WTC11 (cell line): ENCODE data around the gene FAM53B. TPM values are rescaled to one million over a fixed set of nuclear protein-coding genes. Genes with fewer than 3 reads are reported as not detected.

Source experiments
- ATAC-seq: fragments of 200-7000 bp; cut with Tn5 transposase; 2 replicates; pipeline ENCODE4 v1.10.0; 2021; ENCODE audit warnings: mild to moderate bottlenecking, moderate library complexity
- CTCF ChIA-PET: fragments of 300-600 bp; sonication (Branson Sonifier 250); formaldehyde crosslinking; loops from one replicate; lab custom pipeline; 2021; ENCODE audit warnings: antibody characterized with exemption; lab: Charles Lee
- POLR2A ChIA-PET: fragments of 350-600 bp; sonication (Branson Sonifier 250); formaldehyde crosslinking; loops from one replicate; lab custom pipeline; 2021; ENCODE audit warnings: antibody characterized with exemption; lab: Charles Lee
- DNase-seq: peaks from one replicate; pipeline ENCODE4 v3.0.0; 2021; ENCODE audit warnings: low spot score
- H3K27ac Mint-ChIP-seq: 2 replicates; pipeline ENCODE4 v1.8.0; 2021; ENCODE audit warnings: mixed read lengths
- H3K27me3 Mint-ChIP-seq: 2 replicates; pipeline ENCODE4 v1.8.0; 2021; ENCODE audit warnings: low read depth, mild to moderate bottlenecking, moderate library complexity, mixed read lengths
- H3K36me3 Mint-ChIP-seq: 2 replicates; pipeline ENCODE4 v1.8.0; 2021; ENCODE audit warnings: mixed read lengths
- H3K4me1 Mint-ChIP-seq: 2 replicates; pipeline ENCODE4 v1.8.0; 2022; ENCODE audit warnings: mixed read lengths
- H3K4me3 Mint-ChIP-seq: 2 replicates; pipeline ENCODE4 v1.8.0; 2021; ENCODE audit warnings: mild to moderate bottlenecking, moderate library complexity, mixed read lengths
- H3K9me3 Mint-ChIP-seq: 2 replicates; pipeline ENCODE4 v1.8.0; 2021; ENCODE audit warnings: mixed read lengths
- ATF2 ChIP-seq: sonication (generic); formaldehyde crosslinking; IDR thresholded peaks from 2 replicates; pipeline ENCODE4 v1.8.1; 2022; ENCODE audit warnings: low read depth, missing genetic modification reagents, borderline replicate concordance
- KAT7 ChIP-seq: sonication (generic); formaldehyde crosslinking; IDR thresholded peaks from 2 replicates; pipeline ENCODE4 v1.8.1; 2023; ENCODE audit warnings: missing genetic modification reagents, mild to moderate bottlenecking, borderline replicate concordance
- NFE2L1 ChIP-seq: sonication (generic); formaldehyde crosslinking; IDR thresholded peaks from 2 replicates; pipeline ENCODE4 v1.8.1; 2023; ENCODE audit warnings: missing genetic modification reagents
- NR1H2 ChIP-seq: sonication (generic); formaldehyde crosslinking; IDR thresholded peaks from 2 replicates; pipeline ENCODE4 v1.9.0; 2021; ENCODE audit warnings: mild to moderate bottlenecking, moderate library complexity, missing genetic modification reagents
- TCF7 ChIP-seq: sonication (generic); formaldehyde crosslinking; IDR thresholded peaks from 2 replicates; pipeline ENCODE4 v1.8.0; 2022; ENCODE audit warnings: mild to moderate bottlenecking, low read depth, missing genetic modification reagents, moderate library complexity
- TEAD4 ChIP-seq: sonication (generic); formaldehyde crosslinking; IDR thresholded peaks from 2 replicates; pipeline ENCODE4 v1.8.0; 2022; ENCODE audit warnings: mild to moderate bottlenecking, missing genetic modification reagents
- ZNF138 ChIP-seq: sonication (generic); formaldehyde crosslinking; conservative IDR thresholded peaks from 2 replicates; pipeline ENCODE4 v1.8.1; 2022; ENCODE audit warnings: mild to moderate bottlenecking, moderate library complexity, missing genetic modification reagents
- ZNF219 ChIP-seq: sonication (generic); formaldehyde crosslinking; IDR thresholded peaks from 2 replicates; pipeline ENCODE4 v1.8.0; 2023; ENCODE audit warnings: missing genetic modification reagents, mild to moderate bottlenecking, borderline replicate concordance
- ZNF317 ChIP-seq: sonication (generic); formaldehyde crosslinking; IDR thresholded peaks from 2 replicates; pipeline ENCODE4 v1.8.1; 2023; ENCODE audit warnings: low read depth, mild to moderate bottlenecking, moderate library complexity, missing genetic modification reagents, borderline replicate concordance
- ZNF396 ChIP-seq: fragments of 250-450 bp; sonication (Bioruptor Pico); IDR thresholded peaks from 2 replicates; pipeline ENCODE4 v1.8.0; 2021; ENCODE audit warnings: mild to moderate bottlenecking, moderate library complexity, borderline replicate concordance
- total RNA-seq: library from RNA; stranded (reverse); gene quantifications from 3 replicates; pipeline ENCODE4 v1.2.3, GENCODE V29; 2021
- TF ChIP-seq, protein P1 (sequence below): sonication (generic); formaldehyde crosslinking; IDR thresholded peaks from 2 replicates; pipeline ENCODE4 v1.8.0; 2023; ENCODE audit warnings: missing genetic modification reagents, mild to moderate bottlenecking, borderline replicate concordance
- TF ChIP-seq, protein P2 (sequence below): sonication (generic); formaldehyde crosslinking; IDR thresholded peaks from 2 replicates; pipeline ENCODE4 v1.8.0; 2022; ENCODE audit warnings: mild to moderate bottlenecking, missing genetic modification reagents
- TF ChIP-seq, protein P3 (sequence below): fragments of 250-450 bp; sonication (Bioruptor Pico); IDR thresholded peaks from 2 replicates; pipeline ENCODE4 v1.9.0; 2021; ENCODE audit warnings: moderate library complexity, mild to moderate bottlenecking, inconsistent platforms, borderline replicate concordance
- TF ChIP-seq, protein P4 (sequence below): sonication (generic); formaldehyde crosslinking; IDR thresholded peaks from 2 replicates; pipeline ENCODE4 v1.8.0; 2022; ENCODE audit warnings: missing genetic modification reagents
- TF ChIP-seq, protein P5 (sequence below): sonication (generic); formaldehyde crosslinking; IDR thresholded peaks from 2 replicates; pipeline ENCODE4 v1.8.1; 2023; ENCODE audit warnings: mild to moderate bottlenecking, moderate library complexity, missing genetic modification reagents
- TF ChIP-seq, protein P6 (sequence below): fragments of 250-450 bp; sonication (Bioruptor Pico); conservative IDR thresholded peaks from 2 replicates; pipeline ENCODE4 v1.9.0; 2021; ENCODE audit warnings: mild to moderate bottlenecking

FAM53B gene
- total RNA-seq, 1 experiment from 2014 or later = 21.3 TPM

GRCh38 chr10:124743191-124744101, 732 bp downstream of the FAM53B start (continued):
- TF ChIP-seq, protein P1, sequence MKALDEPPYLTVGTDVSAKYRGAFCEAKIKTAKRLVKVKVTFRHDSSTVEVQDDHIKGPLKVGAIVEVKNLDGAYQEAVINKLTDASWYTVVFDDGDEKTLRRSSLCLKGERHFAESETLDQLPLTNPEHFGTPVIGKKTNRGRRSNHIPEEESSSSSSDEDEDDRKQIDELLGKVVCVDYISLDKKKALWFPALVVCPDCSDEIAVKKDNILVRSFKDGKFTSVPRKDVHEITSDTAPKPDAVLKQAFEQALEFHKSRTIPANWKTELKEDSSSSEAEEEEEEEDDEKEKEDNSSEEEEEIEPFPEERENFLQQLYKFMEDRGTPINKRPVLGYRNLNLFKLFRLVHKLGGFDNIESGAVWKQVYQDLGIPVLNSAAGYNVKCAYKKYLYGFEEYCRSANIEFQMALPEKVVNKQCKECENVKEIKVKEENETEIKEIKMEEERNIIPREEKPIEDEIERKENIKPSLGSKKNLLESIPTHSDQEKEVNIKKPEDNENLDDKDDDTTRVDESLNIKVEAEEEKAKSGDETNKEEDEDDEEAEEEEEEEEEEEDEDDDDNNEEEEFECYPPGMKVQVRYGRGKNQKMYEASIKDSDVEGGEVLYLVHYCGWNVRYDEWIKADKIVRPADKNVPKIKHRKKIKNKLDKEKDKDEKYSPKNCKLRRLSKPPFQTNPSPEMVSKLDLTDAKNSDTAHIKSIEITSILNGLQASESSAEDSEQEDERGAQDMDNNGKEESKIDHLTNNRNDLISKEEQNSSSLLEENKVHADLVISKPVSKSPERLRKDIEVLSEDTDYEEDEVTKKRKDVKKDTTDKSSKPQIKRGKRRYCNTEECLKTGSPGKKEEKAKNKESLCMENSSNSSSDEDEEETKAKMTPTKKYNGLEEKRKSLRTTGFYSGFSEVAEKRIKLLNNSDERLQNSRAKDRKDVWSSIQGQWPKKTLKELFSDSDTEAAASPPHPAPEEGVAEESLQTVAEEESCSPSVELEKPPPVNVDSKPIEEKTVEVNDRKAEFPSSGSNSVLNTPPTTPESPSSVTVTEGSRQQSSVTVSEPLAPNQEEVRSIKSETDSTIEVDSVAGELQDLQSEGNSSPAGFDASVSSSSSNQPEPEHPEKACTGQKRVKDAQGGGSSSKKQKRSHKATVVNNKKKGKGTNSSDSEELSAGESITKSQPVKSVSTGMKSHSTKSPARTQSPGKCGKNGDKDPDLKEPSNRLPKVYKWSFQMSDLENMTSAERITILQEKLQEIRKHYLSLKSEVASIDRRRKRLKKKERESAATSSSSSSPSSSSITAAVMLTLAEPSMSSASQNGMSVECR (CRISPR knock-in tag) = peak; percentile 44; the same call in 1 of the 2 replicates
- TF ChIP-seq, protein P2, sequence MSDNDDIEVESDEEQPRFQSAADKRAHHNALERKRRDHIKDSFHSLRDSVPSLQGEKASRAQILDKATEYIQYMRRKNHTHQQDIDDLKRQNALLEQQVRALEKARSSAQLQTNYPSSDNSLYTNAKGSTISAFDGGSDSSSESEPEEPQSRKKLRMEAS (CRISPR knock-in tag) = peak; percentile 35; the same call in 1 of the 2 replicates
- no peak for TF ChIP-seq ZNF219 (CRISPR knock-in tag)

DNA sequence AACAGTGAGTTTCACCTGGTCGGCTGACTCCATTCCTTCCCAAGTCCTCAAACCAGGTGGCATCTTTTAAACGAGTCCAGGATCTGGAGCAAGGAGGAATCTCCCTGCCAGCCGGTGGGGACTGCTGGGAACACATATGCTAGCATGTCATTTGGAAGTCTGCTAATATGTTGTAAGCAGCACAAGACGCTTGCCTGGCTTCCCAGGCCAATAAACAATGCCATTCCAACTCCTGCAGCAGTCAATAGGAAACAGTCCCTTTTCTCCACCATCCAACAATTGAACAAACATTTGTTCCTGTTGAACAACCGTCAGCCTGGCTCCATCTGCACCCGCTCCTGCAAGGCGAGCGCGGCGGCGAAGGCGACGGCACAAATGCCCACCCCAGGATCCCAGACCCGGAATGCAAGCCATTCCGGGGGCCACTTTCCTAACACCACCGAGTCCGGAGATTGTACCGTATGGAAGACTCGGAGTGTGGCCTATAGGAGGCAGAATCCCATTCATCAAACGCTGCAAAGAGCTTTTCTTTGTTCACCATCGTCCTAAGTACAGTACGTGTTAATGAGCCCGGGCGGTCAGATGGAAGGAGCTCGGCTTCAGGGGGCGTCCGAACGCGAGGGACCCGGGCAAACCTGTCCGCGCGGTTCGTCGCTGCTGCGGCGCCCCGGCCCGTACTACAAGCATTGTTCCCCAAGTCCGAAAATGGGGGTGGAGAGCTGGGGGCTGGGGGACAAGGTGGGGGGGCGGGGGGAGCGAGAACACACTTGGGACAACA, 1.6 kb downstream of the FAM53B start:
- DNase-seq (no peak), ATAC-seq (peak; percentile 7)
- Mint-ChIP-seq H3K9me3 (no peaks in the 10 kb centered on the region), H3K36me3 (no peaks in the 10 kb centered on the region), H3K27me3 (peaks cover 19% of the 10 kb centered on the region), H3K4me3 (peak overlapping the region; percentile 92), H3K27ac (peak overlapping the region; percentile 50; the same call in 1 of the 2 replicates), H3K4me1 (peaks cover 62% of the 10 kb centered on the region)
- ChIA-PET CTCF (interaction anchor here (0.6 to 4.9 kb wide), 21 partner anchors 9 to 780 kb away, joined by 3 to 57 read pairs (median 5); no protein-coding TSS in a partner anchor), POLR2A (interaction anchor here (0.6 kb wide), 1 partner anchor 391 kb away, joined by 8 read pairs; no protein-coding TSS in a partner anchor)
- TF ChIP-seq, protein P3, sequence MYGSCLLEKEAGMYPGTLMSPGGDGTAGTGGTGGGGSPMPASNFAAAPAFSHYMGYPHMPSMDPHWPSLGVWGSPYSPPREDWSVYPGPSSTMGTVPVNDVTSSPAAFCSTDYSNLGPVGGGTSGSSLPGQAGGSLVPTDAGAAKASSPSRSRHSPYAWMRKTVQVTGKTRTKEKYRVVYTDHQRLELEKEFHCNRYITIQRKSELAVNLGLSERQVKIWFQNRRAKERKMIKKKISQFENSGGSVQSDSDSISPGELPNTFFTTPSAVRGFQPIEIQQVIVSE (CRISPR knock-in tag) = no peak
- TF ChIP-seq TEAD4 (no peak), KAT7 (CRISPR knock-in tag) (no peak), ATF2 (no peak), ZNF317 (CRISPR knock-in tag) (no peak), ZNF396 (CRISPR knock-in tag) (no peak), NR1H2 (no peak), ZNF138 (CRISPR knock-in tag) (no peak), NFE2L1 (CRISPR knock-in tag) (no peak), TCF7 (CRISPR knock-in tag) (no peak)
- TF ChIP-seq, protein P4, sequence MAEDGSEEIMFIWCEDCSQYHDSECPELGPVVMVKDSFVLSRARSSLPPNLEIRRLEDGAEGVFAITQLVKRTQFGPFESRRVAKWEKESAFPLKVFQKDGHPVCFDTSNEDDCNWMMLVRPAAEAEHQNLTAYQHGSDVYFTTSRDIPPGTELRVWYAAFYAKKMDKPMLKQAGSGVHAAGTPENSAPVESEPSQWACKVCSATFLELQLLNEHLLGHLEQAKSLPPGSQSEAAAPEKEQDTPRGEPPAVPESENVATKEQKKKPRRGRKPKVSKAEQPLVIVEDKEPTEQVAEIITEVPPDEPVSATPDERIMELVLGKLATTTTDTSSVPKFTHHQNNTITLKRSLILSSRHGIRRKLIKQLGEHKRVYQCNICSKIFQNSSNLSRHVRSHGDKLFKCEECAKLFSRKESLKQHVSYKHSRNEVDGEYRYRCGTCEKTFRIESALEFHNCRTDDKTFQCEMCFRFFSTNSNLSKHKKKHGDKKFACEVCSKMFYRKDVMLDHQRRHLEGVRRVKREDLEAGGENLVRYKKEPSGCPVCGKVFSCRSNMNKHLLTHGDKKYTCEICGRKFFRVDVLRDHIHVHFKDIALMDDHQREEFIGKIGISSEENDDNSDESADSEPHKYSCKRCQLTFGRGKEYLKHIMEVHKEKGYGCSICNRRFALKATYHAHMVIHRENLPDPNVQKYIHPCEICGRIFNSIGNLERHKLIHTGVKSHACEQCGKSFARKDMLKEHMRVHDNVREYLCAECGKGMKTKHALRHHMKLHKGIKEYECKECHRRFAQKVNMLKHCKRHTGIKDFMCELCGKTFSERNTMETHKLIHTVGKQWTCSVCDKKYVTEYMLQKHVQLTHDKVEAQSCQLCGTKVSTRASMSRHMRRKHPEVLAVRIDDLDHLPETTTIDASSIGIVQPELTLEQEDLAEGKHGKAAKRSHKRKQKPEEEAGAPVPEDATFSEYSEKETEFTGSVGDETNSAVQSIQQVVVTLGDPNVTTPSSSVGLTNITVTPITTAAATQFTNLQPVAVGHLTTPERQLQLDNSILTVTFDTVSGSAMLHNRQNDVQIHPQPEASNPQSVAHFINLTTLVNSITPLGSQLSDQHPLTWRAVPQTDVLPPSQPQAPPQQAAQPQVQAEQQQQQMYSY (CRISPR knock-in tag) = peak; percentile 49; the same call in 1 of the 2 replicates
- TF ChIP-seq, protein P5, sequence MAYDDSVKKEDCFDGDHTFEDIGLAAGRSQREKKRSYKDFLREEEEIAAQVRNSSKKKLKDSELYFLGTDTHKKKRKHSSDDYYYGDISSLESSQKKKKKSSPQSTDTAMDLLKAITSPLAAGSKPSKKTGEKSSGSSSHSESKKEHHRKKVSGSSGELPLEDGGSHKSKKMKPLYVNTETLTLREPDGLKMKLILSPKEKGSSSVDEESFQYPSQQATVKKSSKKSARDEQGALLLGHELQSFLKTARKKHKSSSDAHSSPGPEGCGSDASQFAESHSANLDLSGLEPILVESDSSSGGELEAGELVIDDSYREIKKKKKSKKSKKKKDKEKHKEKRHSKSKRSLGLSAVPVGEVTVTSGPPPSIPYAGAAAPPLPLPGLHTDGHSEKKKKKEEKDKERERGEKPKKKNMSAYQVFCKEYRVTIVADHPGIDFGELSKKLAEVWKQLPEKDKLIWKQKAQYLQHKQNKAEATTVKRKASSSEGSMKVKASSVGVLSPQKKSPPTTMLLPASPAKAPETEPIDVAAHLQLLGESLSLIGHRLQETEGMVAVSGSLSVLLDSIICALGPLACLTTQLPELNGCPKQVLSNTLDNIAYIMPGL = no peak
- TF ChIP-seq, protein P6, sequence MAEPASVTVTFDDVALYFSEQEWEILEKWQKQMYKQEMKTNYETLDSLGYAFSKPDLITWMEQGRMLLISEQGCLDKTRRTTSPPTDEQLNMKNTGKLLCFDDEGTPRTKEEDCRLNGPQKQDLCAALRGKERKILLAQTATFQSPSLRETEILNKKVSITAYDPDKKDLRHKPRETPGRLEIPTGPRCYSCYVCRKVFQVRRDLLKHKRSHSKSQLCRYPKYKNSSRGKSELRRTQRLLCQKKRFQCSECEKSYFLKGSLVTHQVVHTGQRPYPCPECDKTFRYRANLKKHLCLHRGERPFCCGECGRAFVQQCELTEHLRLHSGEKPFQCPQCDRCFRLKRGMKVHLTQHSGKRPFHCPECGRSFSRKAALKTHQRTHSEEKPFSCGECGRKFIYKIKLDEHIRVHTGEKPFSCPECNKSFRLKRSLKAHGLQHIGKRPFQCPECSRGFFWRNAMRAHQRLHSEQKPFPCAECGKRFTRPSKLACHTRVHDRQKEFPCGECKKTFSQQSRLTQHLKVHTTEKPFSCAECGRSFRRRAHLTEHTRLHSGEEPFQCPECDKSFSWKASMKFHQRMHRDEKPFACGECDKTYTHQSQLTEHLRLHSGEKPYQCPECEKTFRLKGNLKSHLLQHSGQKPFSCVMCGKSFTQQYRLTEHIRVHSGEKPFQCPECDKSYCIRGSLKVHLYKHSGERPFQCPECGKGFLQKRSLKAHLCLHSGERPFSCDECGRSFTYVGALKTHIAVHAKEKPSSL (CRISPR knock-in tag) = no peak
